Spleen (tissue), 11 donors: ENCODE data around the gene MOV10. TPM values are rescaled to one million over a fixed set of nuclear protein-coding genes. Genes with fewer than 3 reads are reported as not detected.
A peak's percentile ranks its signal among the peaks of the same experiment; 100 is the strongest.

Experiments used
- DNase-seq: peaks from one replicate; pipeline ENCODE4 v3.0.0-alpha.2; 2020
- H3K27ac ChIP-seq, 8 donors: fragments of 200-600 bp; sonication (generic) in 7 of 8; 1 replicate in 4 of 8; 2 replicates in 4 of 8; pipeline versions ENCODE4 v1.5.0 to v1.8.0; 2016 to 2021; ENCODE audit warnings: inconsistent platforms in 4 of 8, mild to moderate bottlenecking in 4 of 8, moderate library complexity in 1 of 8
- H3K27me3 ChIP-seq, 7 donors: fragments of 200-600 bp; sonication (generic) in 6 of 7; replicated peaks in 1 of 7; 1 replicate in 4 of 7; 2 replicates in 3 of 7; pipeline versions ENCODE4 v1.5.0 to v1.8.0; 2016 to 2021; ENCODE audit warnings: inconsistent platforms in 3 of 7, mild to moderate bottlenecking in 1 of 7
- H3K36me3 ChIP-seq, 6 donors: fragments of 200-600 bp; sonication (generic) in 5 of 6; 1 replicate in 4 of 6; 2 replicates in 2 of 6; pipeline versions ENCODE4 v1.5.0 to v1.8.0; 2016 to 2021; ENCODE audit warnings: inconsistent platforms in 2 of 6
- H3K4me1 ChIP-seq, 6 donors: fragments of 200-600 bp; sonication (generic) in 5 of 6; 1 replicate in 3 of 6; 2 replicates in 3 of 6; pipeline versions ENCODE4 v1.5.0 to v1.8.0; 2016 to 2021; ENCODE audit warnings: inconsistent platforms in 3 of 6
- H3K4me3 ChIP-seq, 8 donors: fragments of 200-600 bp; sonication (generic) in 7 of 8; 1 replicate in 4 of 8; 2 replicates in 4 of 8; pipeline versions ENCODE4 v1.5.0 to v1.8.0; 2016 to 2021; ENCODE audit warnings: inconsistent platforms in 4 of 8, mild to moderate bottlenecking in 4 of 8, moderate library complexity in 2 of 8
- H3K9me3 ChIP-seq, 8 donors: fragments of 200-600 bp; sonication (generic) in 7 of 8; 1 replicate in 4 of 8; 2 replicates in 4 of 8; pipeline versions ENCODE4 v1.5.0 to v1.8.0; 2016 to 2021; ENCODE audit warnings: inconsistent platforms in 4 of 8
- CTCF ChIP-seq, 11 experiments: fragments of 200-600 bp in 7 of 11; fragments of 450-650 bp in 4 of 11; sonication (generic) in 4 of 11; IDR thresholded peaks in 8 of 11; conservative IDR thresholded peaks in 3 of 11; 1 replicate in 7 of 11; 2 replicates in 4 of 11; pipeline versions ENCODE4 v1.4.0 to v1.8.0; 2016 to 2021; ENCODE audit warnings: antibody characterized with exemption in 11 of 11, inconsistent platforms in 4 of 11, mild to moderate bottlenecking in 1 of 11
- POLR2A ChIP-seq, 3 donors: fragments of 450-650 bp; IDR thresholded peaks; one replicate each; pipeline ENCODE4 v1.5.1; 2017; ENCODE audit warnings: antibody characterized with exemption in 3 of 3, mild to moderate bottlenecking in 1 of 3
- POLR2AphosphoS5 ChIP-seq, 3 donors: sonication (generic); formaldehyde crosslinking; IDR thresholded peaks; one replicate each; pipeline ENCODE4 v1.5.1; 2017; ENCODE audit warnings: antibody characterized with exemption in 3 of 3
- WGBS, 5 donors: extraction: QIAGEN DNeasy Blood & Tissue Kit in 3 of 5; methylation state at CpG; one replicate each; pipeline versions ENCODE4 v1.1.5 to v1.1.7; 2013 to 2018; 5-methylcytosine and 5-hydroxymethylcytosine counted together
- intact Hi-C: fragments of 100-400 bp; cut with DNase I; formaldehyde crosslinking; loops from one replicate; pipeline ENCODE4 v1.15.0; 2023; ENCODE audit warnings: low total_unique reads
- polyA plus RNA-seq, 3 donors: library from polyadenylated mRNA; stranded (reverse); fragments of 200-250 nt; gene quantifications; one replicate each; pipeline ENCODE4 v1.2.1, GENCODE V29; 2013
- total RNA-seq, 7 donors: library from RNA; depleted of rRNA in 3 of 7; stranded (reverse); fragments of >200 nt in 3 of 7; fragmentation: NEBNext Ultra II Directional in 4 of 7; extraction: Animal tissue kit (Norgen Biotek cat#: 25700) in 4 of 7; gene quantifications; one replicate each; pipeline versions ENCODE4 v1.1.0 to v1.2.1, GENCODE V29; 2016 to 2021
- donor health status: healthy with polysubstance abuse.
- donor health status: DM: no; HTN: no; CAD: no; lungs with moderate emphysema.
- donor health status: DM: no; HTN: no; CAD: no.
- donor health status: Bipolar disorder and iron deficiency.
- donor health status: healthy.
- donor health status: DM: no; HTN: no; CAD: no.
- donor health status: DM: yes; HTN: yes; CAD: no.

The MOV10 gene
- total and polyA plus RNA-seq, 10 donors: 23.5 to 92.3 (median 59.0) TPM

GRCh38 chr1:112665857-112666256 is 8.6 kb upstream of the MOV10 start:
- Histone ChIP-seq H3K27me3 (no peaks in the 10 kb centered on the region), H3K9me3 (no peaks in the 10 kb centered on the region), H3K4me3 (no peak overlapping the region), H3K4me1 (peaks cover 0 to 17% (median 7%) of the 10 kb centered on the region in 6 donors), H3K36me3 (peaks cover 0 to 100% (median 95%) of the 10 kb centered on the region in 6 donors), H3K27ac (no peak overlapping the region)
- TF ChIP-seq CTCF (IDR thresholded peaks at IDR 0.05 in 8 of 11, conservative IDR thresholded peaks at IDR 0.05 in 3 of 11) (no peak), POLR2A (IDR thresholded peaks at IDR 0.05) (no peak), POLR2AphosphoS5 (IDR thresholded peaks at IDR 0.05) (no peak)
- intact Hi-C loops: no loop called here
- DNase-seq: no peak
- 79 to 98% (median 92%) methylated on average over 3 of the region's 3 CpGs for WGBS, 5 donors

- WGBS, 5 donors: 78 to 84% (median 82%) methylated on average over 2 of the region's 2 CpGs
- Histone ChIP-seq H3K4me3 (no peak overlapping the region), H3K27ac (peak overlapping the region in 1 of 8 donors; percentile 70), H3K9me3 (no peaks in the 10 kb centered on the region), H3K4me1 (peaks cover 0 to 17% (median 7%) of the 10 kb centered on the region in 6 donors), H3K36me3 (peaks cover 0 to 100% (median 93%) of the 10 kb centered on the region in 6 donors), H3K27me3 (no peaks in the 10 kb centered on the region)
- DNase-seq: no peak
- intact Hi-C loops: no loop called here
- TF ChIP-seq POLR2A (IDR thresholded peaks at IDR 0.05) (no peak), CTCF (IDR thresholded peaks at IDR 0.05 in 8 of 11, conservative IDR thresholded peaks at IDR 0.05 in 3 of 11) (no peak), POLR2AphosphoS5 (IDR thresholded peaks at IDR 0.05) (no peak)
Observed at GRCh38 chr1:112666946-112667345, 7.5 kb upstream of the MOV10 start.

GRCh38 chr1:112672009-112672408 is 2.5 kb upstream of the MOV10 start:
- no peak overlapping the region for H3K4me3 ChIP-seq
- DNase-seq: no peak
- H3K4me1 ChIP-seq: peaks cover 18 to 54% (median 36%) of the 10 kb centered on the region in 6 donors
- H3K27me3 ChIP-seq: no peaks in the 10 kb centered on the region
- WGBS, 5 donors: 71 to 79% (median 78%) methylated on average over 2 of the region's 2 CpGs
- peak overlapping the region in 3 of 8 donors; percentile 1 to 6 (median 4) for H3K27ac ChIP-seq
- intact Hi-C loops: loop anchor here (10.0 kb wide), 1 partner anchor 47 kb away; no protein-coding TSS in a partner anchor
- TF ChIP-seq POLR2A (IDR thresholded peaks at IDR 0.05) (no peak), CTCF (IDR thresholded peaks at IDR 0.05 in 8 of 11, conservative IDR thresholded peaks at IDR 0.05 in 3 of 11) (no peak), POLR2AphosphoS5 (IDR thresholded peaks at IDR 0.05) (no peak)
- peaks cover 0 to 57% (median 48%) of the 10 kb centered on the region in 6 donors for H3K36me3 ChIP-seq
- H3K9me3 ChIP-seq: no peaks in the 10 kb centered on the region

- TF ChIP-seq POLR2A (IDR thresholded peaks at IDR 0.05) (no peak), POLR2AphosphoS5 (IDR thresholded peaks at IDR 0.05) (no peak), CTCF (IDR thresholded peaks at IDR 0.05 in 8 of 11, conservative IDR thresholded peaks at IDR 0.05 in 3 of 11) (no peak)
- H3K27ac ChIP-seq: peak overlapping the region in 3 of 8 donors; percentile 91 to 94 (median 93)
- H3K4me3 ChIP-seq: no peak overlapping the region
- peaks cover 18 to 59% (median 42%) of the 10 kb centered on the region in 6 donors for H3K4me1 ChIP-seq
- no peaks in the 10 kb centered on the region for H3K9me3 ChIP-seq
- intact Hi-C loops: loop anchor here (10.0 kb wide), 1 partner anchor 48 kb away; no protein-coding TSS in a partner anchor
- WGBS, 5 donors: 86 to 95% (median 91%) methylated on average over 1 of the region's 1 CpG
- peaks cover 0 to 49% (median 40%) of the 10 kb centered on the region in 6 donors for H3K36me3 ChIP-seq
- no peaks in the 10 kb centered on the region for H3K27me3 ChIP-seq
- no peak for DNase-seq
Observed at GRCh38 chr1:112672842-112673241, 1.6 kb upstream of the MOV10 start.
